ENCODE results near the gene BEAN1. TPM values are rescaled to one million over a fixed set of nuclear protein-coding genes. Genes with fewer than 3 reads are reported as not detected.

BEAN1 gene
- total RNA-seq, 1 experiment from 2014 or later: not detected

- in situ Hi-C loops (cut with HindIII; ENCODE audit: low pct_unique_long_range_greater_than_20kb, low sequenced_read_pairs): no loop called here
- Histone ChIP-seq H3K4me3 (ENCODE audit: low read depth in 2 of 2, low read length in 2 of 2) (no peak overlapping the region), H3K4me1 (ENCODE audit: control insufficient read depth, insufficient read depth, low read length) (no peaks in the 10 kb centered on the region), H3K27ac (ENCODE audit: low read length) (no peak overlapping the region), H3K9me3 (ENCODE audit: control insufficient read depth, insufficient read depth, low read depth, low read length) (no peaks in the 10 kb centered on the region), H3K36me3 (ENCODE audit: control insufficient read depth, insufficient read depth, low read length) (no peaks in the 10 kb centered on the region), H3K27me3 (ENCODE audit: control insufficient read depth, insufficient read depth, low read length) (no peaks in the 10 kb centered on the region)
- intact Hi-C loops (cut with micrococcal nuclease; ENCODE audit: unreplicated experiment): no loop called here
- no peak for DNase-seq (ENCODE audit: low read depth, low spot score)
- ChIA-PET POLR2A (no interaction called here), CTCF (no interaction called here)
- no peak for ATAC-seq
- no TSS peak for BruUV-seq (replicated peaks)
- TF ChIP-seq REST (IDR thresholded peaks at IDR 0.05; ENCODE audit: insufficient read depth in 1 of 2, low read depth in 2 of 2, low read length in 1 of 2): no peak
- no peak for TF ChIP-seq SIN3A (IDR thresholded peaks at IDR 0.05; ENCODE audit: borderline replicate concordance, insufficient read depth, low read depth, low read length)
- TF ChIP-seq CTCF (IDR thresholded peaks at IDR 0.05): no peak
- TF ChIP-seq POLR2AphosphoS5 (IDR thresholded peaks at IDR 0.05; ENCODE audit: low read depth, low read length): no peak
- no peak for TF ChIP-seq TCF7L2 (IDR thresholded peaks at IDR 0.05; ENCODE audit: low read depth, low read length)
Observed at GRCh38 chr16:66503612-66504011, 76.5 kb downstream of the BEAN1 start.

- no TSS peak for BruUV-seq (replicated peaks)
- Histone ChIP-seq H3K9me3 (ENCODE audit: control insufficient read depth, insufficient read depth, low read depth, low read length) (no peaks in the 10 kb centered on the region), H3K27ac (ENCODE audit: low read length) (no peak overlapping the region), H3K27me3 (ENCODE audit: control insufficient read depth, insufficient read depth, low read length) (no peaks in the 10 kb centered on the region), H3K4me3 (ENCODE audit: low read depth in 2 of 2, low read length in 2 of 2) (no peak overlapping the region), H3K4me1 (ENCODE audit: control insufficient read depth, insufficient read depth, low read length) (peaks cover 20% of the 10 kb centered on the region), H3K36me3 (ENCODE audit: control insufficient read depth, insufficient read depth, low read length) (no peaks in the 10 kb centered on the region)
- TF ChIP-seq TCF7L2 (IDR thresholded peaks at IDR 0.05; ENCODE audit: low read depth, low read length) (no peak), CTCF (IDR thresholded peaks at IDR 0.05) (no peak), SIN3A (IDR thresholded peaks at IDR 0.05; ENCODE audit: borderline replicate concordance, insufficient read depth, low read depth, low read length) (no peak), POLR2AphosphoS5 (IDR thresholded peaks at IDR 0.05; ENCODE audit: low read depth, low read length) (no peak), REST (IDR thresholded peaks at IDR 0.05; ENCODE audit: insufficient read depth in 1 of 2, low read depth in 2 of 2, low read length in 1 of 2) (no peak)
- DNase-seq (ENCODE audit: low read depth, low spot score) (no peak), ATAC-seq (no peak)
- POLR2A ChIA-PET: no interaction called here
- CTCF ChIA-PET: no interaction called here
- in situ Hi-C loops (cut with HindIII; ENCODE audit: low pct_unique_long_range_greater_than_20kb, low sequenced_read_pairs): no loop called here
- intact Hi-C loops (cut with micrococcal nuclease; ENCODE audit: unreplicated experiment): no loop called here
Observed at GRCh38 chr16:66507731-66508239, 80.7 kb downstream of the BEAN1 start.

Measured in Panc1 (cell line).